NOMO-1 treated with dmso at 0.1 percent for 144 hours (cell line): ENCODE data around the gene IRF6.

Experiments
- DNase-seq: peaks from one replicate; lab custom pipeline; 2025; ENCODE audit not compliant: unreplicated experiment; lab: John Stamatoyannopoulos, UW

IRF6 gene

GRCh38 chr1:209736490-209737117 lies 69.3 kb downstream of the IRF6 start:
- DNase-seq = no peak
